Naive B cell (primary cell): ENCODE results near the gene COL25A1. TPM values are rescaled to one million over a fixed set of nuclear protein-coding genes. Genes with fewer than 3 reads are reported as not detected.
"Not testable (repeated sequence)": the region's sequence is repeated elsewhere in the genome, so short reads cannot be mapped to it uniquely, and the experiment has no call there.

ENCODE experiments used
- ATAC-seq, 2 donors: fragments of 150-1000 bp; cut with Tn5 transposase; 2 replicates each; pipeline ENCODE4 v1.10.0; 2021; ENCODE audit warnings: low read depth in 2 of 2, mild to moderate bottlenecking in 2 of 2, moderate library complexity in 2 of 2
- DNase-seq: peaks from one replicate; pipeline ENCODE4 v3.0.0; 2022
- H3K27ac Mint-ChIP-seq, 6 donors: one replicate each; pipeline ENCODE4 v1.8.0; 2020 to 2022; ENCODE audit warnings: mild to moderate bottlenecking in 6 of 6, mixed read lengths in 6 of 6, moderate library complexity in 5 of 6, inconsistent platforms in 2 of 6
- H3K27me3 Mint-ChIP-seq, 3 donors: one replicate each; pipeline ENCODE4 v1.8.0; 2021 to 2022; ENCODE audit warnings: mixed read lengths in 3 of 3, mild to moderate bottlenecking in 1 of 3
- H3K36me3 Mint-ChIP-seq, 2 donors: one replicate each; pipeline ENCODE4 v1.8.0; 2020 to 2022; ENCODE audit warnings: mixed read lengths in 2 of 2, inconsistent platforms in 1 of 2, mild to moderate bottlenecking in 1 of 2
- H3K4me1 Mint-ChIP-seq, 3 donors: one replicate each; pipeline ENCODE4 v1.8.0; 2020 to 2022; ENCODE audit warnings: mixed read lengths in 3 of 3, inconsistent platforms in 1 of 3, mild to moderate bottlenecking in 1 of 3, moderate library complexity in 1 of 3
- H3K4me3 Mint-ChIP-seq, 8 donors: one replicate each; pipeline ENCODE4 v1.8.0; 2020 to 2022; ENCODE audit warnings: mild to moderate bottlenecking in 8 of 8, mixed read lengths in 8 of 8, moderate library complexity in 8 of 8, inconsistent platforms in 2 of 8
- H3K9me3 Mint-ChIP-seq, 7 donors: one replicate each; pipeline ENCODE4 v1.8.0; 2020 to 2022; ENCODE audit warnings: mixed read lengths in 7 of 7, mild to moderate bottlenecking in 5 of 7, inconsistent platforms in 2 of 7, moderate library complexity in 1 of 7
- polyA plus RNA-seq, 6 donors: library from polyadenylated mRNA; unstranded; fragments of 300-500 nt; fragmentation: Illumina TruSeq; gene quantifications; one replicate each; pipeline ENCODE4 v1.2.3, GENCODE V29; 2021; ENCODE audit warnings: low read depth in 6 of 6

COL25A1 gene
- polyA plus RNA-seq, 6 donors from 2014 or later, result not detected

DNA sequence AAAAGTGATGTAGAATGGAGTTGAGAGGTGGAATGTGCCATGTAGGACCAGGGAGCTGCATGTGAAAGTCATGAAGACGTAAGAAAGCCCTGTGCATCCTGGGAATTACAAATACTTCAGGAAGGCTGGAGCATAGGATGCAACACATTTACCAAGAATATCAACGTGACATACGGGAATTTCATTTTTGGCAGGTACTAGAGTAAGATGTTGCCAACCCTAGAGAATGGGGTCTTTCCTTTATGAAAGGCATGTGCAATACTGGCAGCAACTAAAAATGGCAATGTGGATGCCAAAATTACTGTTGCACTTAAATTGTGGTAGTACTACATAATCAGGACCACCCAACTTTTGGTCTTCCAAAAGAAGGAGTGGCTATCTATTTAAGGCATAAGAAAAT, 188.0 kb downstream of the COL25A1 start:
- no peak overlapping the region for H3K4me3 Mint-ChIP-seq
- H3K27ac Mint-ChIP-seq, result no peak overlapping the region
- peaks cover 0 to 12% (median 3%) of the 10 kb centered on the region in 3 donors for H3K27me3 Mint-ChIP-seq
- no peaks in the 10 kb centered on the region for H3K36me3 Mint-ChIP-seq
- H3K9me3 Mint-ChIP-seq, result peaks cover 0 to 3% (median 0%) of the 10 kb centered on the region in 7 donors
- no peak for DNase-seq
- H3K4me1 Mint-ChIP-seq, result no peaks in the 10 kb centered on the region
- ATAC-seq, result no peak

DNA sequence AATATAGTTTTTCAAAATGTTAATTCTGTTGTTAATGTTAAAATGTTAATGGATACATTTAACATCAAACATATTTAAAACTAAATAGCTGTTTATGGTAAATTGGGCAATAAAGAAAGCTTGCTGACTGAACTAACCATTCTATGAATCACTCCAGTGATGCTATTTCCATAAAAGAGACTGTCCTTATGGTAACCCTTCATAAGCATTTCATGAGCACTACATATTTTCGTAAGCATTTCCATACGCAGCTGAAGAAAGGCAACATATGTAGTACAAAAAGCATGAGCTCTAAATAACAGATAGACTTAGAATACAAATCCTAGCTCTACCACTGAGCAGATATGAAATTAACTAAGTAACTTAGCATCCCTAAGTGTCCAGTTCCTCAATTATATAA, 188.9 kb downstream of the COL25A1 start:
- Mint-ChIP-seq H3K27ac (no peak overlapping the region), H3K36me3 (no peaks in the 10 kb centered on the region), H3K9me3 (no peaks in the 10 kb centered on the region), H3K4me3 (no peak overlapping the region), H3K27me3 (peaks cover 0 to 12% (median 3%) of the 10 kb centered on the region in 3 donors), H3K4me1 (no peaks in the 10 kb centered on the region)
- DNase-seq, result no peak
- ATAC-seq, result no peak

- no peak for ATAC-seq
- H3K9me3 Mint-ChIP-seq, result no peaks in the 10 kb centered on the region
- peaks cover 0 to 6% (median 3%) of the 10 kb centered on the region in 3 donors for H3K27me3 Mint-ChIP-seq
- no peak overlapping the region for H3K27ac Mint-ChIP-seq
- H3K36me3 Mint-ChIP-seq, result no peaks in the 10 kb centered on the region
- no peak for DNase-seq
- no peaks in the 10 kb centered on the region for H3K4me1 Mint-ChIP-seq
- H3K4me3 Mint-ChIP-seq, result no peak overlapping the region
Measured at GRCh38 chr4:109111031-109111430, 191.4 kb downstream of the COL25A1 start.

GRCh38 chr4:109108215-109108614, 194.2 kb downstream of the COL25A1 start:
- not testable (repeated sequence) for H3K9me3 Mint-ChIP-seq, H3K4me1 Mint-ChIP-seq, DNase-seq, H3K27me3 Mint-ChIP-seq, ATAC-seq, H3K4me3 Mint-ChIP-seq, H3K36me3 Mint-ChIP-seq, H3K27ac Mint-ChIP-seq

- no peak overlapping the region for H3K4me3 Mint-ChIP-seq
- no peak overlapping the region for H3K27ac Mint-ChIP-seq
- H3K36me3 Mint-ChIP-seq, result no peaks in the 10 kb centered on the region
- ATAC-seq (no peak), DNase-seq (no peak)
- no peaks in the 10 kb centered on the region for H3K9me3 Mint-ChIP-seq
- H3K4me1 Mint-ChIP-seq, result no peaks in the 10 kb centered on the region
- H3K27me3 Mint-ChIP-seq, result no peaks in the 10 kb centered on the region
Measured at GRCh38 chr4:109094056-109094455, 208.4 kb downstream of the COL25A1 start.

DNA sequence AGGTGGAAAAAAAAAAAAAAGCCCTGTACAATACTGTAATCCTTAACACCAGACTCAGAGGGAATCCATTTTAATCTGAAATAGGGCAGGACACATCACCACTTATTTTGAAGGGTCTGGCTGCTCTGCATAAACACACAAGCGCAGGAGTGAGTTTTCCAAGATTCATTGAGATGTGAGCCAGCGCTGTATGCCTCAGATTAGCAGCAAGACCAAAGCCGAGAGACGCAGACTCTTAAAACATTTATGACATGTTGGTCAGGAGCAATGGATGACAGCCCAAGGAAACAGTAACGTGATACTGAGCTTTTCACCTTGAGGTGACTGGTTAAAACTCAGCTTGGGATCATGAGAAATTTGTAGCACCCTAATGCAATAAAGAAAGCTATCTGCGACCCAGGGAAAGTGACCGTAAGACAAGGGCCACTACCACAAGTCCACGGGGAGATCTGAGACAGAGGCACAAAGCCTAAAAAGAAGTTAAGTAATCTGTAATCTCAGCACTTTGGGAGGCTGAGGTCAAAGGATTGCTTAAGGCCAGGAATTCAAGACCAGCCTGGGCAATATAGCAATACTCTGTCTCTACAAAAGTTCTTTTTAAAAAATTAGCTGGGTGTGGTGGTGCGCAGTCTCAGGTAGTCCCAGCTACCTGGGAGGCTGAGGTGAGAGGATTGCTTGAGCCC, 210.6 kb downstream of the COL25A1 start:
- Mint-ChIP-seq H3K27me3 (no peaks in the 10 kb centered on the region), H3K9me3 (no peaks in the 10 kb centered on the region), H3K4me1 (no peaks in the 10 kb centered on the region), H3K36me3 (no peaks in the 10 kb centered on the region), H3K27ac (no peak overlapping the region), H3K4me3 (no peak overlapping the region)
- ATAC-seq (no peak), DNase-seq (no peak)

DNA sequence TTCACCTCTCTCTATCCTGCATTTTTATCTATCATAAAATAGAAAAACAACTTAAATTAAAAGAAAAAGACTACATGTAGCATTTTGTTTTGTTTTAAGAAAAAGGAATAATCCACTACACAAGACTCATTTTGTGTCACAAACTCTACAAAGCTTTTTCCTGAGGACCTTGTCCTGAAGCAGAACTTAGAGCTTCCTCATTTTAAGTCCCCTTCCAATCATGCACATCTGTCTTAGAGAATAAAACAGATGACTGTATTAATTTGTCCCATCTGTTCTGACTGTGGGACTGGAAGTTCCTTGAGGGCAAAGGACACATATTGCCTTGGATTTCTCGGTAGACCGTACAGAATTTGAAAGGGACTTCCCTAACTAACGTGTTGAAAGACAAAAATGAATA, 218.5 kb downstream of the COL25A1 start:
- ATAC-seq (no peak), DNase-seq (no peak)
- Mint-ChIP-seq H3K27me3 (peaks cover 0 to 6% (median 0%) of the 10 kb centered on the region in 3 donors), H3K4me1 (no peaks in the 10 kb centered on the region), H3K36me3 (no peaks in the 10 kb centered on the region), H3K4me3 (no peak overlapping the region), H3K27ac (no peak overlapping the region), H3K9me3 (no peaks in the 10 kb centered on the region)

- no peaks in the 10 kb centered on the region for H3K27me3 Mint-ChIP-seq
- no peaks in the 10 kb centered on the region for H3K4me1 Mint-ChIP-seq
- no peaks in the 10 kb centered on the region for H3K9me3 Mint-ChIP-seq
- no peaks in the 10 kb centered on the region for H3K36me3 Mint-ChIP-seq
- no peak for DNase-seq
- no peak for ATAC-seq
- H3K27ac Mint-ChIP-seq, result no peak overlapping the region
- H3K4me3 Mint-ChIP-seq, result no peak overlapping the region
Measured at GRCh38 chr4:109079731-109080130, 222.7 kb downstream of the COL25A1 start.

DNA sequence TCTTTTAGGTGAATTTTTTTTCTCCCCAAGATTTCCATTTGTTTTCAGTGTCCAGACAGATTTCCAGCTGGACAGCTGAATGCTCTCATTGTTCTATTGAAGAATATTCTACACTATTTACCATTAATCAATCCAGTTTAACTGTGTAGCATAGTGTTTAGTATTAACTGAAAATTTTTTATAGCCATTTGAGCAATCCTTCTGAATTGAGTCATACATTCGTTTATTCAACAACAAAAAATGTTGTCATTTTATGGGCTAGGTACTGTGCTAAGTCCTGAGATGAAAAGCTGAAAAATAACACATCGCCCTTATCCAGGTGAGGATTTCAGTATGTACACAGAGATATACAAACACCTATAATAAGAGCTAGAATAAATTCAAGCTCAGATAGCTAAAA, 223.3 kb downstream of the COL25A1 start:
- Mint-ChIP-seq H3K27ac (no peak overlapping the region), H3K4me1 (no peaks in the 10 kb centered on the region), H3K9me3 (no peaks in the 10 kb centered on the region), H3K36me3 (no peaks in the 10 kb centered on the region), H3K4me3 (no peak overlapping the region), H3K27me3 (no peaks in the 10 kb centered on the region)
- no peak for ATAC-seq
- no peak for DNase-seq

GRCh38 chr4:109078724-109079123, 223.7 kb downstream of the COL25A1 start:
- Mint-ChIP-seq H3K4me1 (no peaks in the 10 kb centered on the region), H3K27me3 (no peaks in the 10 kb centered on the region), H3K4me3 (no peak overlapping the region), H3K36me3 (no peaks in the 10 kb centered on the region), H3K9me3 (no peaks in the 10 kb centered on the region), H3K27ac (no peak overlapping the region)
- no peak for DNase-seq
- ATAC-seq, result no peak

GRCh38 chr4:109077505-109077904, 225.0 kb downstream of the COL25A1 start:
- H3K9me3 Mint-ChIP-seq, result peaks cover 0 to 4% (median 2%) of the 10 kb centered on the region in 7 donors
- no peak overlapping the region for H3K4me3 Mint-ChIP-seq
- DNase-seq, result no peak
- ATAC-seq, result no peak
- H3K27me3 Mint-ChIP-seq, result no peaks in the 10 kb centered on the region
- no peaks in the 10 kb centered on the region for H3K36me3 Mint-ChIP-seq
- no peak overlapping the region for H3K27ac Mint-ChIP-seq
- no peaks in the 10 kb centered on the region for H3K4me1 Mint-ChIP-seq

DNA sequence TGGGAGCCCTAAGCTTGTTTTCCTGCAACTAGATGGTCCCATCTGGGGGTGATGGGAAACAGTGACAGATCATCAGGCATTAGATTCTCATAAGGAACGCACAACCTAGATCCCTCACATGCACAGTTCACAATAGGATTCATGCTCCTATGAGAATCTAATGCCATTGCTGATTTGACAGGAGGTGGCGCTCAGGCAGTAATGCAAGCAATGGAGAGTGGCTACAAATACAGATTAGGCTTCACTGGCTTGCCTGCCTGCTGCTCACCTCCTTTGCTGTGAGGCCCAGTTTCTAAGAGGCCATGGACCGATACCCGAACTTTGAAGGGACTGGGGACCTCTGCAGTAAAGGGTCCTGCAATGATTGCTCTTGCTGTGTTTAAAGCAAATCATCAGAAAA, 225.7 kb downstream of the COL25A1 start:
- H3K9me3 Mint-ChIP-seq, H3K4me3 Mint-ChIP-seq, H3K36me3 Mint-ChIP-seq, H3K4me1 Mint-ChIP-seq, H3K27me3 Mint-ChIP-seq, H3K27ac Mint-ChIP-seq, DNase-seq, ATAC-seq: not testable (repeated sequence)

GRCh38 chr4:109075621-109076020, 226.8 kb downstream of the COL25A1 start:
- no peaks in the 10 kb centered on the region for H3K36me3 Mint-ChIP-seq
- DNase-seq, result no peak
- no peaks in the 10 kb centered on the region for H3K27me3 Mint-ChIP-seq
- peaks cover 0 to 6% (median 2%) of the 10 kb centered on the region in 7 donors for H3K9me3 Mint-ChIP-seq
- H3K4me1 Mint-ChIP-seq, result no peaks in the 10 kb centered on the region
- no peak overlapping the region for H3K27ac Mint-ChIP-seq
- no peak overlapping the region for H3K4me3 Mint-ChIP-seq
- no peak for ATAC-seq

- Mint-ChIP-seq H3K27me3 (no peaks in the 10 kb centered on the region), H3K9me3 (peaks cover 0 to 6% (median 2%) of the 10 kb centered on the region in 7 donors), H3K4me3 (no peak overlapping the region), H3K4me1 (no peaks in the 10 kb centered on the region), H3K36me3 (no peaks in the 10 kb centered on the region), H3K27ac (no peak overlapping the region)
- ATAC-seq, result no peak
- DNase-seq, result no peak
Measured at GRCh38 chr4:109072595-109072994, 229.9 kb downstream of the COL25A1 start.

- DNase-seq, H3K27ac Mint-ChIP-seq, H3K36me3 Mint-ChIP-seq, H3K27me3 Mint-ChIP-seq, H3K9me3 Mint-ChIP-seq, H3K4me1 Mint-ChIP-seq, ATAC-seq, H3K4me3 Mint-ChIP-seq: not testable (repeated sequence)
Measured at GRCh38 chr4:109070677-109071076, 231.8 kb downstream of the COL25A1 start.
